Cardiac muscle cell (in vitro differentiated cells and primary cell): Measurements from ENCODE around the gene IRGQ. TPM values are rescaled to one million over a fixed set of nuclear protein-coding genes. Genes with fewer than 3 reads are reported as not detected.

ENCODE experiments used
- DNase-seq, 2 donors: peaks; one replicate each; pipeline versions ENCODE4 v3.0.0 to v3.0.0-alpha.2; 2010 to 2017; ENCODE audit warnings: low read depth in 1 of 2, low spot score in 1 of 2
- H3K27ac ChIP-seq: fragments of 200-600 bp; sonication (generic); 2 replicates; pipeline ENCODE4 v1.5.1; 2016
- H3K27me3 ChIP-seq: fragments of 200-600 bp; sonication (generic); 2 replicates; pipeline ENCODE4 v1.6.0; 2016; ENCODE audit warnings: control low read depth
- H3K36me3 ChIP-seq: fragments of 200-600 bp; sonication (generic); 2 replicates; pipeline ENCODE4 v1.5.1; 2016; ENCODE audit warnings: control low read depth
- H3K4me1 ChIP-seq: fragments of 200-600 bp; sonication (generic); 2 replicates; pipeline ENCODE4 v1.8.1; 2017; ENCODE audit warnings: low read depth, mild to moderate bottlenecking, mixed run types
- H3K4me3 ChIP-seq: fragments of 200-600 bp; sonication (generic); 2 replicates; pipeline ENCODE4 v1.5.1; 2016; ENCODE audit warnings: mild to moderate bottlenecking
- H3K9me3 ChIP-seq: fragments of 200-600 bp; sonication (generic); 2 replicates; pipeline ENCODE4 v1.5.1; 2017; ENCODE audit warnings: low read depth, mild to moderate bottlenecking, control low read depth
- polyA plus RNA-seq: library from polyadenylated mRNA; unstranded; fragments of >200 nt; fragmentation: Nextera tagmentation; extraction: Ambion mirVana; gene quantifications from 2 replicates; pipeline ENCODE4 v1.2.1, GENCODE V29; 2016
- total RNA-seq: library from RNA; depleted of rRNA; stranded (reverse); fragments of >200 nt; gene quantifications from 2 replicates; pipeline ENCODE4 v1.2.3, GENCODE V29; 2016
- TF ChIP-seq, protein P1 (sequence below): IDR thresholded peaks from 2 replicates; pipeline ENCODE4 v1.5.1; 2012; ENCODE audit warnings: low read depth, mild to moderate bottlenecking, low read length

Gene IRGQ
- total and polyA plus RNA-seq, 2 experiments from 2014 or later = 21.1 to 49.6 TPM

DNA sequence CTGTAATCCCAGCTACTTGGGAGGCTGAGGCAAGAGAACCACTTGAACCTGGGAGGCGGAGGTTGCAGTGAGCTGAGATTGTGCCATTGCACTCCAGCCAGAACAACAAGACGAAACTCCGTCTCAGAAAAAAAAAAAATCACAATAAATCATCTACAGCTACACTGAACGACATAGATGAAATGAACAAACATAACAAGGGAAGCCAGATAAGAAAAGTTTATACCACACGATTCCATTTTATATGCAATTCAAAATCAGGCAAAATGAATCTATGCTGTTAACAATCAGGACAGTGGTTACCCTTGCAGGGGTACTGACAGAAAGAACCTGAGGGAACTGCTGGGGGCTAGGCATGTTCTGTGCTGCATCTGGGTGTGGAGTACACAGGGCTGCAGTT lies 26.3 kb downstream of the IRGQ start:
- no peak overlapping the region for H3K4me3 ChIP-seq
- H3K9me3 ChIP-seq = no peaks in the 10 kb centered on the region
- no peak overlapping the region for H3K27ac ChIP-seq
- H3K4me1 ChIP-seq = no peaks in the 10 kb centered on the region
- H3K36me3 ChIP-seq = peaks cover 4% of the 10 kb centered on the region
- TF ChIP-seq, protein P1, sequence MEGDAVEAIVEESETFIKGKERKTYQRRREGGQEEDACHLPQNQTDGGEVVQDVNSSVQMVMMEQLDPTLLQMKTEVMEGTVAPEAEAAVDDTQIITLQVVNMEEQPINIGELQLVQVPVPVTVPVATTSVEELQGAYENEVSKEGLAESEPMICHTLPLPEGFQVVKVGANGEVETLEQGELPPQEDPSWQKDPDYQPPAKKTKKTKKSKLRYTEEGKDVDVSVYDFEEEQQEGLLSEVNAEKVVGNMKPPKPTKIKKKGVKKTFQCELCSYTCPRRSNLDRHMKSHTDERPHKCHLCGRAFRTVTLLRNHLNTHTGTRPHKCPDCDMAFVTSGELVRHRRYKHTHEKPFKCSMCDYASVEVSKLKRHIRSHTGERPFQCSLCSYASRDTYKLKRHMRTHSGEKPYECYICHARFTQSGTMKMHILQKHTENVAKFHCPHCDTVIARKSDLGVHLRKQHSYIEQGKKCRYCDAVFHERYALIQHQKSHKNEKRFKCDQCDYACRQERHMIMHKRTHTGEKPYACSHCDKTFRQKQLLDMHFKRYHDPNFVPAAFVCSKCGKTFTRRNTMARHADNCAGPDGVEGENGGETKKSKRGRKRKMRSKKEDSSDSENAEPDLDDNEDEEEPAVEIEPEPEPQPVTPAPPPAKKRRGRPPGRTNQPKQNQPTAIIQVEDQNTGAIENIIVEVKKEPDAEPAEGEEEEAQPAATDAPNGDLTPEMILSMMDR = no peak
- no peak for DNase-seq
- no peaks in the 10 kb centered on the region for H3K27me3 ChIP-seq

DNA sequence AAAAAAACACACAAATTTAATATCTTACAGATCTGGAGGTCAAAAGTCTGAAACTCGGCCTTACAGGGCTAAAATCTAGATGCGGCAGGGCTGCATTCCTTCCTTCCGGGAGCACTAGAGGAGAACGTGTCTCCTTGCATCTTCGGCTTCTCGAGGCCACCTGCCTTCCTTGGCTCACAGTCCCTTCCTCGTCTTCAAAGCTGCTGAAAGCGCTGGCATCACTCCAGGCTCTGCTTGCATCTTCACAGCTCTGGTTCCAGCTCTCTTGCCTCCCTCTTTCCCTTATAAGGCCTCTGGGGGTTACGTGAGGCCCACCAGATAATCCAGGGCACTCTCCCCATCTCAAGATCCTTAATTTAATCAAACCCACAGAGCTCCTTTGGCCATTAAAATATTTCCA lies 31.1 kb downstream of the IRGQ start:
- Histone ChIP-seq H3K36me3 (peaks cover 6% of the 10 kb centered on the region), H3K27ac (no peak overlapping the region), H3K27me3 (no peaks in the 10 kb centered on the region), H3K9me3 (no peaks in the 10 kb centered on the region), H3K4me3 (no peak overlapping the region), H3K4me1 (no peaks in the 10 kb centered on the region)
- TF ChIP-seq, protein P1 = no peak
- no peak for DNase-seq

DNA sequence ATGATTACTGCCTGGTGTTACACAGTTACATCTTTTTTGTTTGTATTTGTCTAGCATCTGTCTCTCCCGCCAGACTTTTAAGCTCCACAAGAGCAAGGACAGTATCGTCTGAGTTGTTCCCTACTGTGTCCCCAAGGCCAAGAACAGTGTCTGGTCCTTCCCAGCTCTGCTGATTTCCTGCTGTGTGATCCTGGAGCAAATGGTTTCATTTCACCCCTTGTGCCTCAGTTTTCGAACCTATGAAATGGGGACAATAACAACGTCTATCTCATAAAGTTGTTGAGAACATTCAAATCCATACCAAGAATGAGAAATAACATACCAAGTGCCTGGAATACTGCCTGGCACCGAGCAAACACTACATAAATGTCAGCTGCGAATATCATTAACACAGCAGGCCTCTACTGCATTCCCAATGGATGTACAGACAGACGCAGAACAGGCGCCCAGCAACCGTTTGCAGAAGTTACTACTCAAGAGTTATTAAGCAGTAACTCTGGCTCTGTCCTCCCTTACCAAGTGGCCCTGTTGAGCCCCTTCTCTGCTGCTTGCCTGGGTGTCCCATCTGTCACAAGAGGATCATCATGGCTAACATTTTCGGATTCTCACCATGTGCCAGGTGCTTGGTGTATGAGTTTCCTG lies 32.0 kb downstream of the IRGQ start:
- DNase-seq = no peak
- H3K9me3 ChIP-seq = no peaks in the 10 kb centered on the region
- H3K4me1 ChIP-seq = no peaks in the 10 kb centered on the region
- H3K27ac ChIP-seq = no peak overlapping the region
- TF ChIP-seq, protein P1 = no peak
- peaks cover 6% of the 10 kb centered on the region for H3K36me3 ChIP-seq
- H3K4me3 ChIP-seq = no peak overlapping the region
- no peaks in the 10 kb centered on the region for H3K27me3 ChIP-seq

DNA sequence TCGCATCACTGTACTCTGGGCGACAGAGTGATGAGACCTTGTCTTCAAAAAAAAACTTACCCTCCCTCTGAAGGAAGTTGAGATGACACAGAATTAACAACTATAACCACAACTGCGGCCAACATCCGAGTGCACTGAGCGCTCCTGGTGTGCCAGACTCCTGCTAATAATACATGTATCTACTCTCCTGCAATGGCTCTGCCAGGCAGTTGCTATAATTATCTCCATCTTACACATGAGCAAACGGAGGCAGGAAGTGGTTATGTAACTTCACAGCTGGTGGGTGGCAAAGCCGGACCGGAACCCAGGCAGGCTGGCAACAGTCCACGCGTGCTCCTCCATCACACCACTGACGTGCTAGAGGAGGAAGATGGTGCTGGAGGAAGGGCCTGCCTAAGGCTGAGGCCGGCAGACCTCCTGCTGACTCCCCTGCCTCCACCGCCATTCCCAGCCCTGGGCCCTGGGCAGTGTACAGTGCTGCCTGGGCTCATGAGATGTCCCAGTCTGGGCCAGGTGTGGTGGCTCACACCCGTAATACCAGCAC lies 33.2 kb downstream of the IRGQ start:
- Histone ChIP-seq H3K27ac (no peak overlapping the region), H3K9me3 (no peaks in the 10 kb centered on the region), H3K4me1 (no peaks in the 10 kb centered on the region), H3K4me3 (no peak overlapping the region), H3K36me3 (peaks cover 12% of the 10 kb centered on the region), H3K27me3 (no peaks in the 10 kb centered on the region)
- TF ChIP-seq, protein P1 = no peak
- peak in 1 of 2 donors; percentile 88 for DNase-seq

DNA sequence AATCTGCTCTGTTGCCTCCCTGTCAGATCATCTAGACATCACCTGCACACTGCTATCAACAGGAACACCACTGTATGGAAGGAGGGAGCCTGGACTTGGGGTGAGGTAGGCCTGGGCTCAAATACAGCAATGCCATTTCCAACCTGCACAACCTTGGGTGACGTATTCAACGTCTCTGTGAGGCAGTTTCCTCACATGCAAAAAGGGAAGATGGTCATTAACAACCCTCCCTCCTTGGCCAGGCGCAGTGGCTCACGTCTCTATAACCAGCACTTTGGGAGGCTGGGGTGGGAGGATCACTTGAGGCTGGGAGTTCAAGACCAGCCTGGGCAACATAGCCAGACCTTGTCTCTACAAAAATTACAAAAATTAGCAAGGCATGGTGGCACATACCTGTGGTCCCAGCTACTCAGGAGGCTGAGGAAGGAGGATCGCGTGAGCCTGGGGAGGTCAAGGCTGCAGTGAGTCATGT lies 33.7 kb downstream of the IRGQ start:
- H3K27ac ChIP-seq = no peak overlapping the region

More for the DNA sequence above, 33.7 kb downstream of the IRGQ start:
- Histone ChIP-seq H3K36me3 (peaks cover 12% of the 10 kb centered on the region), H3K4me1 (no peaks in the 10 kb centered on the region), H3K9me3 (no peaks in the 10 kb centered on the region), H3K4me3 (no peak overlapping the region), H3K27me3 (no peaks in the 10 kb centered on the region)
- no peak for DNase-seq
- TF ChIP-seq, protein P1 = no peak
